OCI-LY3 (cell line): Measurements from ENCODE around the gene OSCAR.

Source experiments
- EZH2phosphoT487 ChIP-seq: fragments of 200-600 bp; shearing (Covaris generic); IDR thresholded peaks from 2 replicates; pipeline ENCODE4 v1.6.1; 2018; ENCODE audit warnings: antibody characterized with exemption, mixed run types, low read depth
- TF ChIP-seq, protein P1 (sequence below): fragments of 200-600, 300-600 bp; sonication (generic); IDR thresholded peaks from 2 replicates; pipeline ENCODE4 v1.5.1; 2014; ENCODE audit warnings: antibody characterized with exemption, low read length, low read depth

DNA sequence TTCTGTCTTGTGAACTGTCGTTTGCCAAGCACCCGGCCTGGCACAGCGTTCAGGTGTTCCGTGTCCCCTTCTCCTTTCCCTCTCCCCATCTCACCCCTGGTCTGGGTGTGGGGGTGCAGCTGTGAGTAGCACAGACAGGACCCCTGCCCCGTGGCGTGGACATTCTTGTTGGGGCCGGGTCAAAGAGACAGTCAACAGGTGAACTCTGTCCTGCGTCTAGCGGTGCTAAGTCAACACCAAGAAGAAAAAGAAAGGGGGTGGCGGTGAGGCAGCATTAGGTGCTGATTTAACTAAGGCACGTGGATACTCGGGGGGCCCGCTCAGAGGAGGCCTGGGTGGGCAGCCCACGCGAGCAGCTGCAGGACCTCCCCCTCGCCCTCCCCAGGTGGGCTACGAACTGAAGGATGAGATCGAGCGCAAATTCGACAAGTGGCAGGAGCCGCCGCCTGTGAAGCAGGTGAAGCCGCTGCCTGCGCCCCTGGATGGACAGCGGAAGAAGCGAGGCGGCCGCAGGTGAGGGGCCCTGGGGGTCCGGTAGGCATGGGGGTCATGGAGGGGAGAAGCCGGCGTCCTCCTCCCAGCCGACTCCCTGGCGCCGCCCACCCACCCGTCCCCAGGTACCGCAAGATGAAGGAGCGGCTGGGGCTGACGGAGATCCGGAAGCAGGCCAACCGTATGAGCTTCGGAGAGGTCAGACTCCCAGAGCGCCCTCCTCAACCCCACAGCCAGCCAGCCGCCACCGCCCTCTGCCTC, 27.3 kb upstream of the OSCAR start:
- TF ChIP-seq, protein P1, sequence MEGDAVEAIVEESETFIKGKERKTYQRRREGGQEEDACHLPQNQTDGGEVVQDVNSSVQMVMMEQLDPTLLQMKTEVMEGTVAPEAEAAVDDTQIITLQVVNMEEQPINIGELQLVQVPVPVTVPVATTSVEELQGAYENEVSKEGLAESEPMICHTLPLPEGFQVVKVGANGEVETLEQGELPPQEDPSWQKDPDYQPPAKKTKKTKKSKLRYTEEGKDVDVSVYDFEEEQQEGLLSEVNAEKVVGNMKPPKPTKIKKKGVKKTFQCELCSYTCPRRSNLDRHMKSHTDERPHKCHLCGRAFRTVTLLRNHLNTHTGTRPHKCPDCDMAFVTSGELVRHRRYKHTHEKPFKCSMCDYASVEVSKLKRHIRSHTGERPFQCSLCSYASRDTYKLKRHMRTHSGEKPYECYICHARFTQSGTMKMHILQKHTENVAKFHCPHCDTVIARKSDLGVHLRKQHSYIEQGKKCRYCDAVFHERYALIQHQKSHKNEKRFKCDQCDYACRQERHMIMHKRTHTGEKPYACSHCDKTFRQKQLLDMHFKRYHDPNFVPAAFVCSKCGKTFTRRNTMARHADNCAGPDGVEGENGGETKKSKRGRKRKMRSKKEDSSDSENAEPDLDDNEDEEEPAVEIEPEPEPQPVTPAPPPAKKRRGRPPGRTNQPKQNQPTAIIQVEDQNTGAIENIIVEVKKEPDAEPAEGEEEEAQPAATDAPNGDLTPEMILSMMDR, result no peak
- no peak for TF ChIP-seq EZH2phosphoT487
